OCI-LY1 (cell line): Measurements from ENCODE around the gene CDH4.

Experiments used
- H2AFZ ChIP-seq: fragments of 200-600 bp; sonication (generic), shearing (Covaris generic); 2 replicates; pipeline ENCODE4 v1.6.0; 2014; ENCODE audit warnings: antibody characterized with exemption, mild to moderate bottlenecking, low read length
- H3F3A ChIP-seq: fragments of 200-600 bp; sonication (generic), shearing (Covaris generic); 2 replicates; pipeline ENCODE4 v1.6.0; 2014; ENCODE audit warnings: mild to moderate bottlenecking, antibody characterized with exemption, low read length, moderate library complexity; ENCODE audit not compliant: insufficient read depth
- H3K27ac ChIP-seq: fragments of 200-600 bp; sonication (generic); 2 replicates; pipeline ENCODE4 v1.5.1; 2014; ENCODE audit warnings: low read length, mixed run types, mild to moderate bottlenecking, low read depth; ENCODE audit not compliant: poor library complexity, severe bottlenecking
- H3K27me3 ChIP-seq: fragments of 200-600 bp; sonication (generic); 2 replicates; pipeline ENCODE4 v1.6.0; 2014; ENCODE audit warnings: antibody characterized with exemption, mild to moderate bottlenecking, low read length, moderate library complexity; ENCODE audit not compliant: insufficient read depth
- H3K36me3 ChIP-seq: fragments of 200-600 bp; sonication (generic); 2 replicates; pipeline ENCODE4 v1.6.1; 2014; ENCODE audit warnings: mild to moderate bottlenecking, antibody characterized with exemption, low read length, moderate library complexity, mixed read lengths; ENCODE audit not compliant: insufficient read depth
- H3K4me1 ChIP-seq: fragments of 200-600 bp; sonication (generic); 2 replicates; pipeline ENCODE4 v1.5.1; 2014; ENCODE audit warnings: mild to moderate bottlenecking, low read length, moderate library complexity; ENCODE audit not compliant: insufficient read depth, severe bottlenecking
- H3K4me2 ChIP-seq: fragments of 200-600 bp; sonication (generic), shearing (Covaris generic); 2 replicates; pipeline ENCODE4 v1.6.1; 2014; ENCODE audit warnings: low read length
- H3K4me3 ChIP-seq: fragments of 200-600 bp; sonication (generic); 2 replicates; pipeline ENCODE4 v1.5.1; 2014; ENCODE audit warnings: low read length, low read depth, mild to moderate bottlenecking, mixed read lengths; ENCODE audit not compliant: poor library complexity, severe bottlenecking
- H3K79me2 ChIP-seq: fragments of 200-600 bp; shearing (Covaris generic); 2 replicates; pipeline ENCODE4 v1.6.1; 2016; ENCODE audit warnings: mixed run types, low read length, mixed read lengths; ENCODE audit not compliant: insufficient read depth
- H3K9ac ChIP-seq: fragments of 200-600 bp; sonication (generic), shearing (Covaris generic); 2 replicates; pipeline ENCODE4 v1.6.1; 2014; ENCODE audit warnings: mild to moderate bottlenecking, low read length, mixed read lengths
- H3K9me2 ChIP-seq: fragments of 200-600 bp; sonication (generic), shearing (Covaris generic); 2 replicates; pipeline ENCODE4 v1.6.1; 2014; ENCODE audit warnings: low read depth, mild to moderate bottlenecking, low read length, mixed read lengths
- H3K9me3 ChIP-seq: fragments of 200-600 bp; shearing (Covaris generic); 2 replicates; pipeline ENCODE4 v1.6.1; 2014; ENCODE audit warnings: low read length, mixed read lengths
- H4K20me1 ChIP-seq: fragments of 200-600 bp; sonication (generic), shearing (Covaris generic); 2 replicates; pipeline ENCODE4 v1.6.0; 2016; ENCODE audit warnings: mild to moderate bottlenecking, low read length; ENCODE audit not compliant: insufficient read depth
- EZH2 ChIP-seq: fragments of 200-600 bp; sonication (generic), shearing (Covaris generic); IDR thresholded peaks from 2 replicates; pipeline ENCODE4 v1.8.0; 2017; ENCODE audit warnings: borderline replicate concordance, mixed run types, mild to moderate bottlenecking, antibody characterized with exemption, low read length, moderate library complexity, mixed read lengths
- TF ChIP-seq, protein P1 (sequence below): fragments of 200-600 bp; sonication (generic), shearing (Covaris generic); IDR thresholded peaks from 2 replicates; pipeline ENCODE4 v1.5.1; 2017; ENCODE audit warnings: mild to moderate bottlenecking, antibody characterized with exemption, low read length, moderate library complexity, mixed read lengths

CDH4 gene

DNA sequence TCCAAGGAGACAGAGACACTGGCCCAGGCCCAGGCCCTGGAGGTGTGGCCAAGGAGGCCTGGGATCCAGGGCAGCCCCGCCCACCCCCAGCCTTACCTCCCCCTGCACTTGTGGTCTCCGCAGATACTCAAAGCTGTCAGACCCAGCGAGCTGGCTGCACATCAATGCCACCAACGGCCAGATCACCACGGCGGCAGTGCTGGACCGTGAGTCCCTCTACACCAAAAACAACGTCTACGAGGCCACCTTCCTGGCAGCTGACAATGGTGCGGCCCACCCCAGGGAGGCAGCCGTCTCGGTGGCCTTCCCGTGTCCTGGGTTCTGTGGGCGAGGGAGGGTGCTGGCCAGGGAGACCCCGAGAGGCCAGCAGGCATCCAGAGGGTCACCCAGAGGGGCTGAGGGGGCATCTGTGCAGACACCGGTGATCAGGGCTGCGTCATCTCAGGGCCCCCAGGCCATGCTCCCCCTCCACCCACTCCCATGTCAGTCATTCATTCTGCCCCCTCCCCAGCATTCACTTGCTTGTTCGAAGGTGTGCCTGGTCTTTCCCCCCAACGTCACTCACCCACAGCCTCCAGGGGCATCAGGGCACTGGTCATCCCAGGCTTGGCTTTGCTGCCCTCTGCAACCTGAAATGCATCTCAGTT lies 672.3 kb downstream of the CDH4 start:
- peaks cover under 1% of the 10 kb centered on the region; the same call in 1 of the 2 replicates for H3K27me3 ChIP-seq
- no peaks in the 10 kb centered on the region for H3K9me2 ChIP-seq
- no peak overlapping the region for H3K4me2 ChIP-seq
- no peak overlapping the region for H2AFZ ChIP-seq
- H3K4me3 ChIP-seq = no peak overlapping the region
- no peaks in the 10 kb centered on the region for H3K79me2 ChIP-seq
- H3F3A ChIP-seq = no peaks in the 10 kb centered on the region
- no peaks in the 10 kb centered on the region for H3K9me3 ChIP-seq
- no peak overlapping the region for H3K27ac ChIP-seq
- H3K9ac ChIP-seq = no peak overlapping the region
- TF ChIP-seq, protein P1, sequence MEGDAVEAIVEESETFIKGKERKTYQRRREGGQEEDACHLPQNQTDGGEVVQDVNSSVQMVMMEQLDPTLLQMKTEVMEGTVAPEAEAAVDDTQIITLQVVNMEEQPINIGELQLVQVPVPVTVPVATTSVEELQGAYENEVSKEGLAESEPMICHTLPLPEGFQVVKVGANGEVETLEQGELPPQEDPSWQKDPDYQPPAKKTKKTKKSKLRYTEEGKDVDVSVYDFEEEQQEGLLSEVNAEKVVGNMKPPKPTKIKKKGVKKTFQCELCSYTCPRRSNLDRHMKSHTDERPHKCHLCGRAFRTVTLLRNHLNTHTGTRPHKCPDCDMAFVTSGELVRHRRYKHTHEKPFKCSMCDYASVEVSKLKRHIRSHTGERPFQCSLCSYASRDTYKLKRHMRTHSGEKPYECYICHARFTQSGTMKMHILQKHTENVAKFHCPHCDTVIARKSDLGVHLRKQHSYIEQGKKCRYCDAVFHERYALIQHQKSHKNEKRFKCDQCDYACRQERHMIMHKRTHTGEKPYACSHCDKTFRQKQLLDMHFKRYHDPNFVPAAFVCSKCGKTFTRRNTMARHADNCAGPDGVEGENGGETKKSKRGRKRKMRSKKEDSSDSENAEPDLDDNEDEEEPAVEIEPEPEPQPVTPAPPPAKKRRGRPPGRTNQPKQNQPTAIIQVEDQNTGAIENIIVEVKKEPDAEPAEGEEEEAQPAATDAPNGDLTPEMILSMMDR = no peak
- no peak for TF ChIP-seq EZH2
- no peaks in the 10 kb centered on the region for H3K4me1 ChIP-seq
- H4K20me1 ChIP-seq = no peaks in the 10 kb centered on the region
- no peaks in the 10 kb centered on the region for H3K36me3 ChIP-seq

DNA sequence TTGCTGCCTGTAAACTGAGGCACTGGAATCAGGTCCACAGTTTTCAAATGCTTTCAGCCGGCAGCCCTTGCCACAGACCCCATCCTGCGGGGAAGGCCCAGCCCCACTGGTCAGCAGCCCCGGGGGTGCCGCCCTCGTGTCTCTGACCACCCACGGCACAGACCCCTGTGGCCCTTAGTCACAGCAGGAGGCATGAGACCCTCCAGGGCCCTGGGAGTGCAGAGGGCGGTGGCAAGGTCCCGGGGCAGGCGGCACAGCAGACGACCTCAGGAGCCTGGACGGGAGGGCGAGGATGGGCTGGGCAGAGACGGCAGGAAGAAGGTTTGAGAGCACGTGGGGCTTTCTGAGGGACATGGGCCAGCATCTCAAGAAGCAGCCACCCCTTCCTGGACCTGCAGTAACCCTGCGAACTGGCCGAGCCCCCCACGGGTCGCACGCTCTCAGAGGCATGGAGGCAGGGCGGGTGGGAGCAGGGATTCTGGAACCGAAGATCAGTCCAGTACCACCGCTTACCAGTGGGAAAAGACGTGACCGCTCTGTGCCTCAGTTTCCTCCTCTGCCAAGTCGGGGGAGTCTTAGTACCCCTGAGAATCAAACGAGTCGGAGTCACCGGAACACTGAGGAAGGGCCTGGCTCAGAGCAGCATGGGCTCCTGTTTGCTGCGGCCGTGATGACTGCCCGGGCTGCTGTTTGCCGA lies 672.9 kb downstream of the CDH4 start:
- Histone ChIP-seq H3K4me3 (no peak overlapping the region), H3K4me2 (no peak overlapping the region), H4K20me1 (no peaks in the 10 kb centered on the region), H3K27me3 (peaks cover 7% of the 10 kb centered on the region; the same call in 1 of the 2 replicates), H2AFZ (no peak overlapping the region), H3K36me3 (no peaks in the 10 kb centered on the region), H3K4me1 (no peaks in the 10 kb centered on the region), H3K79me2 (no peaks in the 10 kb centered on the region), H3K9ac (no peak overlapping the region), H3F3A (no peaks in the 10 kb centered on the region), H3K27ac (no peak overlapping the region), H3K9me3 (no peaks in the 10 kb centered on the region), H3K9me2 (no peaks in the 10 kb centered on the region)
- TF ChIP-seq, protein P1 = no peak
- TF ChIP-seq EZH2 = no peak

DNA sequence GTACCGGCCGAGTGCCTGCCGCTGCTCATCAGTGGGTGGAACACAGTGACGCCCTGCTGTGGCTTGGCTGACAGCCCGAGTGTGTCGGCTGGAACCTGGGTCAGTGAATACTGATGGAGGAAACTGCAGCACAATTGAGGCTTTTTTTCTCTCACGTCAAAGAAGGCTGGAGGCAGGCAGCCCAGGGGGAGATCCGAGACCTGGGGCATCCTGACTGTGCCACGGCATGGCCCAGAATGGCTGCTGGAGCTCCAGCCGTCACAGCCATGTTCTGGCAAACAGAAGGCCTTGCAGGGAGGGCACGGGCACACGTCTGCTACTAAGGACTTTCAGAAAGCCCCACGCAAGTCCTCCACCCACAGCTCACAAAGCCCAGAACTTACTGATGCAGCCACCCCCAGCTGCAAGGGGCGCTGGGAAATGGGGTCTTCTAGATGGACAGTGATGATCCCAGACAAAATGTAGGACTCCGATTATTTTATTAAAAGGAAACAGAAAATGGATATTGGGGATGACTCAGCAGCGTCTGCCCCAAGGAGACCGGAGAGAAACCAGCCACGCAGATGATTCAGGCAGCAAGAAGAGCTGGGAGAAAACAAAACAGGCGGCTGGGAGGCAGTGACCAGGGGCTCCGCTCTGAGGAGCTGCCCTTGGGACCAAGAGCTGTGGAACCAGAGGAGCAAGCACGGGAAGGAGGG lies 673.6 kb downstream of the CDH4 start:
- no peaks in the 10 kb centered on the region for H3K9me3 ChIP-seq
- H3K4me3 ChIP-seq = no peak overlapping the region
- no peaks in the 10 kb centered on the region for H4K20me1 ChIP-seq
- no peak overlapping the region for H3K9ac ChIP-seq
- H3F3A ChIP-seq = no peaks in the 10 kb centered on the region
- no peak overlapping the region for H3K27ac ChIP-seq
- no peaks in the 10 kb centered on the region for H3K36me3 ChIP-seq
- H3K27me3 ChIP-seq = peaks cover 13% of the 10 kb centered on the region; the same call in 1 of the 2 replicates
- no peaks in the 10 kb centered on the region for H3K4me1 ChIP-seq
- H3K9me2 ChIP-seq = no peaks in the 10 kb centered on the region
- no peak overlapping the region for H2AFZ ChIP-seq
- H3K4me2 ChIP-seq = no peak overlapping the region
- TF ChIP-seq EZH2 = no peak
- TF ChIP-seq, protein P1 = no peak
- H3K79me2 ChIP-seq = no peaks in the 10 kb centered on the region
